Gastrocnemius medialis (tissue), 4 donors: ENCODE measurements around the gene BSN.

Experiments used
- CTCF ChIP-seq, 5 experiments: fragments of 450-650 bp in 3 of 5; fragments of 200-600 bp in 2 of 5; sonication (generic) in 2 of 5; IDR thresholded peaks in 4 of 5; conservative IDR thresholded peaks in 1 of 5; 1 replicate in 4 of 5; 2 replicates in 1 of 5; pipeline ENCODE4 v1.5.1; 2016 to 2019; ENCODE audit warnings: antibody characterized with exemption in 5 of 5, mild to moderate bottlenecking in 3 of 5, moderate library complexity in 3 of 5
- POLR2A ChIP-seq, 2 donors: fragments of 450-650 bp; IDR thresholded peaks; one replicate each; pipeline ENCODE4 v1.6.1; 2017; ENCODE audit warnings: antibody characterized with exemption in 2 of 2, mild to moderate bottlenecking in 2 of 2, moderate library complexity in 2 of 2

- no peak for TF ChIP-seq CTCF (IDR thresholded peaks at IDR 0.05 in 4 of 5, conservative IDR thresholded peaks at IDR 0.05 in 1 of 5)
- no peak for TF ChIP-seq POLR2A (IDR thresholded peaks at IDR 0.05)
Measured at GRCh38 chr3:49519296-49519695, 35.0 kb upstream of the BSN start.
